Measurements from ENCODE around the gene LDAH.

Gene LDAH

GRCh38 chr2:20652141-20652540, 170.8 kb downstream of the LDAH start:
- DNase-seq (ENCODE audit: low read depth), result no peak

GRCh38 chr2:20651731-20652099, 171.2 kb downstream of the LDAH start:
- DNase-seq (ENCODE audit: low read depth), result no peak

GRCh38 chr2:20650877-20651730, 171.8 kb downstream of the LDAH start, which contains the start of gene HS1BP3:
HS1BP3 (minus strand) TSS chr2:20651098; CDS start chr2:20651063, 35 bp downstream.
- DNase-seq (ENCODE audit: low read depth), result peak; percentile 57

GRCh38 chr2:20650393-20650876, 172.5 kb downstream of the LDAH start:
- no peak for DNase-seq (ENCODE audit: low read depth)

GRCh38 chr2:20649976-20650375, 172.9 kb downstream of the LDAH start:
- no peak for DNase-seq (ENCODE audit: low read depth)

GRCh38 chr2:20649576-20649975, 173.3 kb downstream of the LDAH start:
- no peak for DNase-seq (ENCODE audit: low read depth)

GRCh38 chr2:20648831-20649230, 174.1 kb downstream of the LDAH start:
- no peak for DNase-seq (ENCODE audit: low read depth)

- no peak for DNase-seq (ENCODE audit: low read depth)
Observed at GRCh38 chr2:20648206-20648605, 174.7 kb downstream of the LDAH start.

- DNase-seq (ENCODE audit: low read depth), result no peak
Observed at GRCh38 chr2:20647738-20648137, 175.2 kb downstream of the LDAH start.

GRCh38 chr2:20647211-20647610, 175.7 kb downstream of the LDAH start:
- DNase-seq (ENCODE audit: low read depth), result no peak

GRCh38 chr2:20646446-20646845, 176.5 kb downstream of the LDAH start:
- no peak for DNase-seq (ENCODE audit: low read depth)

- DNase-seq (ENCODE audit: low read depth), result no peak
Observed at GRCh38 chr2:20645761-20646160, 177.1 kb downstream of the LDAH start.

GRCh38 chr2:20645301-20645701, 177.6 kb downstream of the LDAH start:
- DNase-seq (ENCODE audit: low read depth), result no peak

- no peak for DNase-seq (ENCODE audit: low read depth)
Observed at GRCh38 chr2:20643826-20644225, 179.1 kb downstream of the LDAH start.

GRCh38 chr2:20643060-20643459, 179.8 kb downstream of the LDAH start:
- DNase-seq (ENCODE audit: low read depth), result no peak

GRCh38 chr2:20642055-20642971, 180.6 kb downstream of the LDAH start:
- DNase-seq (ENCODE audit: low read depth), result no peak

- no peak for DNase-seq (ENCODE audit: low read depth)
Observed at GRCh38 chr2:20641123-20641985, 181.5 kb downstream of the LDAH start.

GRCh38 chr2:20640411-20641122, 182.3 kb downstream of the LDAH start:
- no peak for DNase-seq (ENCODE audit: low read depth)

- DNase-seq (ENCODE audit: low read depth), result no peak
Observed at GRCh38 chr2:20638646-20639430, 184.1 kb downstream of the LDAH start.

GRCh38 chr2:20638014-20638413, 184.9 kb downstream of the LDAH start:
- no peak for DNase-seq (ENCODE audit: low read depth)
